ENCODE measurements around the gene KAZALD1.

The KAZALD1 gene, protein sequence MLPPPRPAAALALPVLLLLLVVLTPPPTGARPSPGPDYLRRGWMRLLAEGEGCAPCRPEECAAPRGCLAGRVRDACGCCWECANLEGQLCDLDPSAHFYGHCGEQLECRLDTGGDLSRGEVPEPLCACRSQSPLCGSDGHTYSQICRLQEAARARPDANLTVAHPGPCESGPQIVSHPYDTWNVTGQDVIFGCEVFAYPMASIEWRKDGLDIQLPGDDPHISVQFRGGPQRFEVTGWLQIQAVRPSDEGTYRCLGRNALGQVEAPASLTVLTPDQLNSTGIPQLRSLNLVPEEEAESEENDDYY

DNA sequence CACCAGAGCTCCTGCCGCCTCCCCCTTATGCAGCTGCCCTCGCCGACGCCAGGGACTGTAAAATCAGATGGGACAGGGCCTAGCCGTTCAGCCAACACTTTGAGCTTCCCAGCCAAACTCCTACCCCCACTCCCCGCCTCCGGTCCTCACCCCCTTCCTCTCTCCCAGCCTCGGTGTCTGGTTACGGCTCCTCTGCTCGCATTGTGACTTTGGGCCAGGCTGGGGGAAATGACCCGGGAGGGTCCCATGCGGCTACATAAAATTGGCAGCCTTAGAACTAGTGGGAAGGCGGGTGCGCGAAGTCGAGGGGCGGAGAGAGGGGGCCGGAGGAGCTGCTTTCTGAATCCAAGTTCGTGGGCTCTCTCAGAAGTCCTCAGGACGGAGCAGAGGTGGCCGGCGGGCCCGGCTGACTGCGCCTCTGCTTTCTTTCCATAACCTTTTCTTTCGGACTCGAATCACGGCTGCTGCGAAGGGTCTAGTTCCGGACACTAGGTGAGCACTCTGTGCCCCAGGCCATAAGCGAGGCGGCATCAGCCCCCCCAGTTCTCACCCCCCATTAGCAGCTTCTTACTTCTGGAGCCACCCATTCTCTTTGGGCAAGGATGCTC is at the start of gene KAZALD1:
Gene KAZALD1, plus strand, starts transcription at position 366 of the 608 bp plus-strand sequence. CDS start 604 bp downstream, outside the sequence.
- DNase-seq (ENCODE audit: low read depth): no peak

DNA sequence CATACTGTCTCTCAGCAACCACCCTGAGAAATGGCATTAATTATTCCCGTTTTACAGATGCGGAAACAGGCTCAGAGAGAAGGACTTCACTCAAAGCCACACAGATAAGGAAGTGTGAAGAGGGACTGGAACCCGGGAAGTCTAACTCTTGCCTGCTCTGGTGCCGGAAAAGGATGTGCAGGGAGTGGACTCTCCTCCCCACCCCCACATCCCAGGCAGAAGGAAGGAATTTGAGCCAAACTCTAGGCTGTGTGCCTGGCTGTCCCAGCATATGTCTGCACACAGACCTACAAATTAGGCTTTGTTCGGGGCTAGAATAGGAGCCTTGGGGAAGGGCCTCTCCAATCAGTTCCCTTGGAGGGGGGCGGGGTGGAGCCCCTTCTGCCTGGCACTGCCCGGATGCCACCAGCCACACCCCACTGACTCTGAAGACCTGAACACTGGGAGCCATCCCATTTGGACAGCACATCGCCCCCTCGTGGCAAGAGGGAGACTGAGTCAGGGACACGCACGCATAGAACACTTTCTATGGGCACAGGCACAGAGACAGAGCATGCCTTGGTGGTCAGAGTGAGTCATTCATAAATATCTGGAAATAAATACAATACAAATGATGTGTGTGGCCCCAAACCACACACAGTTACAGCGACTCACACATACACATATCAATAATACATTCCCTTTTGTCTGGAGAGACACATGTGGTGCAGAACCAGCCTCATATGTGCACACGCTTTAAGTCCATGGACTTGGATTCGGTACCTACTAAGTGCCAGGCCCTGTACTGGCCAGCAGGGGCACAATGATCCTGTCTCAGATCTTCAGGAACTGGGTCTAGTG is 49.0 kb upstream of the KAZALD1 start:
- peak; percentile 59 for DNase-seq (ENCODE audit: low read depth)

DNA sequence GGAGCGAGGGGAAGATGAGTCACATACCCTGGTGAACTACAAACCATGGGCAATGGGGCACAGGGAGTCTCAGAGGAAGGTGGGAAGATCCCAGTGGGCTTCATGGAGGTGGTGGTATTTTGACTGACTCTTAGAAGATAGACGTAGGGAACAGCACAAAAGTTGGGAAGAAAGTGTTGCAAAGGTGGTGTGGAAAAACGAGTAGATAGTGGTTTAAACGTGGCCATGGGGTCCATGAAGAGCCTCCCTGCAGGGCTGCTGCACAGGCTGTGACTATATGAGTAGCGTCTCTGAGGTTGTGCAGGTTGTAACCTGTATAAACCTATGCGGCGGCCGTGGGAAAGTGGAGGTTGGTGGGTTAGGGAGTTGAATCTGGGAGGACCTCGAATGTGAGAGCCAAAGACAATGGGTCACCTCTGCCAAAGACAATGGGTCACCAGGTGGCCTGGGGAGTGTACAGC is 48.4 kb upstream of the KAZALD1 start:
- DNase-seq (ENCODE audit: low read depth): no peak

DNA sequence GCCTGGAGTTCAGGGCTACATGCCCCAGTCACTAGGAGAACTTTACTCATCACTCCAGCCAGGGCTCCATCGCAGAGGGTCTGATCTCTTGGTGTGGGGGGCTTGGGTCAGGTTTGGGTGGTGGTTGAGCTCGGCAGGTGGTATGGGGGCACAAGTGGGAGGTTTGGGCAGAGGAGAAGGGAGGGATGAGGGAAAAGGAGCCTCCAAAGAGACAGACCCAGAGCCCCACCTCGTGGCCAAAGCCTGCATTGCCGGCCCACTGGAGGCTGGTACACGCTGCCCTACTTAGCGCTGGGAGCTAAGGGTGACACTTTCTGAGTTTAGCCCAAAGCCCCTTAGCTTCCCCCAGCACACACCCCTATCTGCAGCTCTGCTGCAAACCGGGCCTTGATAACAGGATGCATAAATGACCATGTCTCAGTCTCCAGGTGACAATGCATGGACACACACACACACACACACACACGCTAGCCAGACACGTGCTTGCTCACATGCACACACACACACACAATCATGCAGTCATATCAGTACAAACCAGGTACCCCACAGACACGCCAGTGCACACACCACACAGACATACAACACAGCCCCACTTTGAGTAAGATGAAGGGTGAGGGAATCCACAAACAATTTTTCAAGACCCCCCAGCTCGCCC is 47.4 kb upstream of the KAZALD1 start:
- DNase-seq (ENCODE audit: low read depth): peak; percentile 65

DNA sequence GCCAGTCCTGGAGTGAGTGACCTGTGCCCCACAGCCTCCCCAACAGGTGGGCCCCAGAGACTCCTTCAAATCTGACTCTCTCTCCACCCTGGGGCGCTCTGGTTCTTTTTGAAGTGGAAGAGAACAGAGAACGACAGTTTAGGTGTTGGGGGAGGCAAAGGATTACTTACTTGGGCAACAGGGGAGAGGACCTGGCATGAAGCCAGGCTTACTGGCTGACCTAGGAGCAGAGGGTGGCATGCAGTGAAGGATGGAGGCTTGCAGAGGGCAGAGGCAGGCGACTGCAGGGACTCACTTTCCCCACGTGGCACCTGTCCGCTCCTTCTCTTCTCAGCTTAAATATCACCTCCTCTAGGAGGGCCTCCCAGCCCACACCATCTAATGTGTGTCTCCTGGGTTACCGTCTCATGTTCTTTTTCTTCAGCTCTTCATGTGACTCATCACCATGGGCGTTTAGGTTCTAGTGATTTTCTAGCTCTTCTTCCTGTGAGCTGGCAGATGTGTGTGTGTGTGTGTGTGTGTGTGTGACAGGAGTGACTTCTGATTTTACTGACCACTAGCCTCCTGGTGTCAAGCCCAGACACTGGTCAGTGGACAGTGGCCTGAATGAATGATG is 46.7 kb upstream of the KAZALD1 start:
- no peak for DNase-seq (ENCODE audit: low read depth)

DNA sequence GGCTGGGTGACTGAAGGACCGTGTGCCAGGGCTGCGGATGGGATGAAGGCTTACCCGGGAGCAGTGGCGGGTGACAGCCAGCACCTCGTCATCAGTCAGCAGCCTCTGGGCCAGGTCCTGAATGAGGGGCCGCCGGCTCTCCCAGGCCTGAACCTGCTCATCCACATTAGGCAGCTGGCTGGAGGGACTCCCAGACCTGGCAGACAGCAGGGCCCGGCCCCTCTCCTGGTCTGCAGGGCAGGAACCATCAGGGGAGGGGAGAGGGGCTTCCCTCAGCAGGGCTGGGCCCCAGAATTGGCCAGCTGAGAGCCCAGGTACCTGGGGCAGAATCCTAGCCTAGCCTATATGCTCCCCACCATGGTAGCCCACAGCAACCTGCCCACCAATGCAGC is 46.2 kb upstream of the KAZALD1 start:
- DNase-seq (ENCODE audit: low read depth): no peak

DNA sequence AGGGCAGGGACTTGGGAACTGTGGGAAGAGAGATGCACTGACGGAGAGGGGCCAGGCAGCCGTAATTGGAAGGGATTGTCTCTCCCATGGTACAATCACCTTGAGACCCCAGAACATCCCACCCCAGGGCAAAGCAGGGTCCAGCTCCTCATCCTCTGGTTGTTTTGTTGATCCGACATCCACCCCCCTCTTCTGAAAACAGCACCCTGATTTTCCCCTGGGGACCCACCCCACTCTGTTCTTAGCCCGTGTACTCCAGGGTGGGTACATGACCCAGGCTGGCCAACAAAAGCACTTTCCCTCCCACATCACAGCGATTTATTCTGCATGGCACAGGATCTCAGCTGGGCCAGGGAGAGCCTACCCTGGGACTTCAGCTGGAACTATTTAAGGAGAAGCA is 45.0 kb upstream of the KAZALD1 start:
- no peak for DNase-seq (ENCODE audit: low read depth)

DNA sequence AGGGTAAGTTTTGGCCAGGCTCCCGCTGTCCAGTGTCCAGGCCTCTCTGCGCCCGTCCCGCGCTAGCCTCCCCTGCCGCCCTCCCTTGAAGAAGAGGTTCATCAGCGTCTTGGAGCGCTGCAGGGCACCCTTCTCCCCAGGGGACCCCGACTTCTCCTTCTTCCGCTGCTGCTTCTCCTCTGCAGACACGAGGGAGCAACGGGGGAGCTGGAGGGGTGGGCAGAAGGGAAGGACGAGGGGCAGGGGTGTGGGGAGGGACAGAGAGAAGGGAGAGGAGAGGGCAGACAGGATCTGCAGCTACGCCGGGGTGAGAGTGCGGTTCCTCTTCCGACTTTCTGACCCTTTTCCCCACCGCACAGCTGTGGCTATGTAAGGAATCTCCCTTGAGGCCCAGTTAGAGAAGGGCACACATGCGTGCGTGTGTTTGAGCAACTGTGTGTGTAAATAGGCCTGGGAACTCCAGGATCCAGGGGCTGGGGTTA is 43.6 kb upstream of the KAZALD1 start:
- no peak for DNase-seq (ENCODE audit: low read depth)

DNA sequence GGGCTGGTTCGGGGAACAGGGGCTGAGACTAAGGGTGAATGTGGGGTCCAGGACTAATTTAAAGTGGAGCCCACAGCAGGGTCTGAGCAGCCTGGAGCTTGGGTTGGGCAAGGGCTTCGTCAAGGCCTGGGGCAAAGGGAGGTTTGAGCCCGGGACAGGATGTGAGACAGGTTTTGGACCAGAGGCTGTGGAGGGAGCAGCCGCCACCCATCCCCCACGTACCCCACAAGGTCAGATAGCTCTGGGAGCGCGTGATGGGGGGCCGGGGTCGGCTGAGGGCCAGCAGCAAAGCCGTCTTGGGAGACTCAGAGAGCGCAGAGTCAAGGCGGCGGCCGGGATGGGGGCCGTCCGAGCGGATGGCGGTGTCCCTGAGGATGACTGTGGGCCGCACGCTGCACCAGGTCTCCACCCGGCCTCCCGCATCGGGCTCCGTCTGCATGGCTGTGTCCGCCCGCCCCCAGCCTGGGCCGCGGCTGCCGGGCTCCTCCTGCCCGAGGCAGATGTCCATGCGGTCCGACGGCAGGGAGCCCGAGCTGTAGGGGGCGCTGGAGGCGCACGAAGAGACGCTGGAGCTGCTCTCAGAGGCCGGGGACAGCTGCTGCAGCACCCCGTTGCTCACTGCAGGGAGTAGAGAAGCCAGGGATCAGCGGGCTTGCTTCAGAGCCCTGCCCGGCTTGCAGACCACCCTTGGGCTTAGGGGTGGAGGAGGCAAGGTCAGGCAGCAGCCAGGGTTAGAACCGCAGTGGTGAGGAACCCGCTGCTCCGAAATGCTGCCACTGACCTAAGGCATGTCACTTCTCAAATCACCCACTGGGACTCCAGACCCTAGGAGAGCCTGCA is 43.0 kb upstream of the KAZALD1 start:
- DNase-seq (ENCODE audit: low read depth): peak; percentile 52

DNA sequence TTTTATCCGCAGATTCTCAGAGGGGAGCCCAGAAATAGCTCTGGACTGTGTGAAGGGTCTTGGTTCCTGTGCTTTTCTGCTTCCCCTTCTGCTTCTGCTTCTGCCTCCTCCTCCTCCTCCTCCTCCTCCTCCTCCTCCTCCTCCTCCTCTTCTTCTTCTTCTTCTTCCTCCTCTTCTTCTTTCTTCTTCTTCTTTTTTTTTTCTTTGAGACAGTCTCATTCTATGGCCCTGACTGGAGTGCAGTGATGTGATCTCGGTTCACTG is 42.4 kb upstream of the KAZALD1 start:
- DNase-seq (ENCODE audit: low read depth): no peak

DNA sequence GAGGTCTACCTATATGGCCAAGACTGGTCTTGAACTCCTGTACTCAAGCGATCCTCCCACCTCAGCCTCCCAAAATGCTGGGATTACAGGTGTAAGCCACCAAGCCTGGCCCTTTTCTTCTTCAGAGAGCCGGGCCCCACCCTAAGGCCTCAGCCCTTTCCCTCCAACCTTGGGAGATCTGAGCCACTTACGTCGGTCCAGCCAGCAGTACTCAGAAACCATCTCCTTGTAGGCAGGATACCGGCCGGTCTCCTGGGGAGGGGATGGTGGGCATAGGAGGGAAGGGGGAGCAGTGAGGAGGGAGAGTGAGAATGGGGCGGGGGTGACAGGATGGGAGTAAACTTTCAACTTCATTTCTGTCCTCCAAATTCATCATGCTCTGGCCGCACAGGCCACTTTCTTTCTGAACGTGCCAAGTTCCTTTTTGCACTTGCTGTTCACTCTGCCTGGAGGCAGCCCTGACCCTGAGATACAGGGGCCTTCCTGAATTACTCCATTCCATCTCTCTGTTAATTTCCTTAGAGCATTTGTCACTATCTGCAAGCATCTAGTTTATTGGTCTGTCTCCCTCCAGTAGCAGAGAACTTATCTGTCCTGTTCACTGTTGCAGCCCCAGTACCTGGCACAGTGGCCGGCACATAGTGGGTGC is 41.2 kb upstream of the KAZALD1 start:
- no peak for DNase-seq (ENCODE audit: low read depth)

DNA sequence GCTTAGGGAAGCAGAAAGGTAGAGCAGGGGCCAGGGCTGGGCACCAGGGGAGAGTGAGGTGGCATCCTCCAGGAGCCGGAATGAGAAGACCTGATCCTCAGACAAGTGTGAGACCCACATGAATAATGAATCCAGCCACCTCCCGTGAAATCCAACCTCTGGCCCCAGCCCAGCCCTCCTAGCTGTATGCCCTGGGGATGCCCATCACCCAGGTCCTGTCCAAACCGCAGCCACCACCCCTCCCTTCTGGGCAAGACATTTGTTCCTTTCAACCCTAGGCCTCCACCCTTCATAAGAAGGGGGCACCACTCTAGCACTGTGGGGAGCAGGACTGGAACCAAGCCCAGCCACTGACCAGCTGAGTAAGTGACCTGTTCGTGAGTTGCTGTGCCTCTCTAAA is 40.5 kb upstream of the KAZALD1 start:
- no peak for DNase-seq (ENCODE audit: low read depth)

DNA sequence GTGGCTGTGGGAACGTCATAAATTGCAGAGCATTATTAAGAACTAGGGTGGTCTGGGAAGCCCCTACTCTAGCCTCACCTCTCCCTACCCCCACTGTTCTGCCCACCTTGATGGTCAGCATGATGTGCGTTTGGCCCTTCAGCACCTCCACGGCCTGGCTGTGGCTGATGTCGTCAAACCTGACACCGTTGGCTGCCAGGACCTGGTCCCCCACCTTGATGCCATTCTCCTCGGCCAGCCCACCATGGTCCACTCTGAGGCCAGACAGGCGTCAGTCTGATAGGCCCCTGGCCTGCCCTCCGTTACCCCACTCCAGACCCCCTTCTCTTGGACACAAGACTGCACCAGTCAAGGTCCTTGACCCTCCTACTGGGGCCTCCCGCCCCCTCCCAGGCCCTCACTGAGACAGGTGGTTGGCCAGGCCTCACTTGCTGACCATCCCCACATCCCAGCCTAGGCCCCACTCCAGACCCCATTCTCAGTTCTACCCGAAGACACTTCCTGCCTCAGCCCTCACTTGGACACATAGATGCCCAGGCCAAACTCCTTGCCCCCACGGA is 40.0 kb upstream of the KAZALD1 start:
- DNase-seq (ENCODE audit: low read depth): no peak

DNA sequence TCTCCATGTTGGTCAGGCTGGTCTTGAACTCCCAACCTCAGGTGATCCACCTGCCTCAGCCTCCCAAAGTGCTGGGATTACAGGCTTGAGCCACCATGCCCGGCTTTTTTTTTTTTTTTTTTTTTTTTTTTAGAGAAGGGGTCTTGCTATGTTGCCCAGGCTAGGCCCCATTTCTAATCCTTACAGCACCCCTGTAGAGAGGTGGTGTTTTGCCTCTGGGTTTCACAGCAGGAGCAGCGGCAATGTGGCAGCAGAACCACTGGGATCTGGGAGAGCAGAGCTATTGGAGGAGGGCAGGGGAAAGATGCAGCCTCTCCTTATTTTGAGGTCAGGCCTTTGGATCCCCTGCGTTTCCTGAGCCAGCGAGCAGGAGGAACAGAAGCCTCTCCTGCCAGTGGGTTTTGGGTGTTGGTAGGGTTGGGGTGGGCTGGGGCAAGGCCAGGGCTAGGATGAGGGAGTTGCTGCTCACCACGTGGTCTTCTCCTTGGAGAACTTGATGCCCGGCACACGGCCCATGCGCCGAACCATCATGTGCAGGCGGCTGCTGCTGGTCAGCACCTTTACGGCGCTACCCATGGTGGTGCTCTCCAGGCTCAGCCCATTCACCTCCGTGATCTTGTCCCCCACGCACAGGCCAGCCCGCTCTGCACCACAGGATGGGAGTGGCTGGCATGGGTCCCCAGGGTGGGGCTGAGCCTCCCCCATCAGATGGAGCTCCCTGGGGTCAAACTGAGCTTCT is 38.7 kb upstream of the KAZALD1 start:
- no peak for DNase-seq (ENCODE audit: low read depth)

DNA sequence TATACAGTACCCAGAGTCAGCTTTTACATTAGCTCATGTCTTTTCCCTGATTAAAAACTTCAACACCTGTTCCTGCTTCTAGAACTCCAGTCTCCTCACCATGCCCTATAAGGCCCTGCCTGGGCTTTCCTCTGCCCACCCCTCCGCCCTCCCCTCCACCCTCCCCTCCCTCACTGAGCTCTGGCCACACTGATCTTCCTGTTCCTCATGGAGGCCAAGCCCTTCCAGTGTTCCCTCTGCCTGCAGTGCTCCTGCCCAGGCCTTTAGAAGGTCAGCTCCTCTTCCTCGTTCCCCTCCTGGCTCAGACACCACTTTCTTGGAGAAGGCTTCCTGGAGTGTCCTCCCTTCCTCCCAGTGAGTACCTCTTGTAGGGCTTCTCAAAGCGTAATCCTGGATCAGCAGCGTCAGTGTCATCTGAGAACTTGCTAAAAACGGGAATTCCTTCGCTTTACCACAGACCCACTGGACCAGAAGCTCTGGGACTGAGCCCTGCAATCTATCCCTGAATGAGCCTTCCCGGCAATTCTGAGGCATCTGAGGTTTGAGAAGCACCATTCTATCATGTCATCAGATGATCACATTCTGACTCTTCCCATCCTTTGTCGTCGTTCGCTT is 34.6 kb upstream of the KAZALD1 start:
- DNase-seq (ENCODE audit: low read depth): no peak

DNA sequence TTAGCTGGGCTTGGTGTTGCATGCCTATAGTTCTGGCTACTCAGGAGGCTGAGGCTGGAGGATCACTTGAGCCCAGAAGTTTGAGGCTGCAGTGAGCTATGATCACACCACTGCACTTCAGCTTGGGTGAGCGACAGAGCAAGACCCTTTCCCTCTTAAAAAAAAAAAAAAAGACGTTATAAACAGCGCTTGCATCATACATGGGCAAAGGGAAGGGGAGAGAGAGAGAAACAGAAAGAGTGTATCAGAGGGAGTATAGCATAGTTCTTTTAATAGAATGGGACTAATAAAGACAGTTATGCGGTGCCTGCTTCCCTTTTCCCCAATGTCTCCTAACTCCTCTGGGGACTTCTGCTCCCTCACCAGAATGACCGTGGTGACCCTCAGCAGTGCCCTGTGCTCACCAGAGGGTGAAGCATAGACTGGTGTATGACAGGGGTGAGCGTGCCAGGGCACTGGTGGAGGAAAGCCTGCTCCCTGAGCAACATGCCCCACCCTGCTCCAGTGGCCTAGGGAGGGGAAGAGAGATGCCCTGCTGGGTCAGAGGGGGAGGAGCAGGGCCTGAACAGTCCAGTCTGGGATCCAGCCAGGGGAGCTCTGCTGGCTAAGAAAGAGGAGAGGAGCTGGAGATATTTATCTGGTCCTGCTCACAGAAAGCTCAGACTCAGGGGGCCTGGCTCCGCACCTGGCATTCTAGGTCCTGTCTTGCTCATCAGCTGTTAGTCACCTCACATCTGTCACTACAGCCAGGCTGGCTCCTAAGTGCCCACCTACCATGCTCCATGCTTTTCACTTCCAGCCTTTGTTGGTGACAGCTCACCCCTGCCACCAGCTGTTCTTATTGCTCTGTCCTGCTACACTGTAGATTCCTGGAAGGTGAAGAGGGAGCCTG is 33.1 kb upstream of the KAZALD1 start:
- DNase-seq (ENCODE audit: low read depth): no peak

DNA sequence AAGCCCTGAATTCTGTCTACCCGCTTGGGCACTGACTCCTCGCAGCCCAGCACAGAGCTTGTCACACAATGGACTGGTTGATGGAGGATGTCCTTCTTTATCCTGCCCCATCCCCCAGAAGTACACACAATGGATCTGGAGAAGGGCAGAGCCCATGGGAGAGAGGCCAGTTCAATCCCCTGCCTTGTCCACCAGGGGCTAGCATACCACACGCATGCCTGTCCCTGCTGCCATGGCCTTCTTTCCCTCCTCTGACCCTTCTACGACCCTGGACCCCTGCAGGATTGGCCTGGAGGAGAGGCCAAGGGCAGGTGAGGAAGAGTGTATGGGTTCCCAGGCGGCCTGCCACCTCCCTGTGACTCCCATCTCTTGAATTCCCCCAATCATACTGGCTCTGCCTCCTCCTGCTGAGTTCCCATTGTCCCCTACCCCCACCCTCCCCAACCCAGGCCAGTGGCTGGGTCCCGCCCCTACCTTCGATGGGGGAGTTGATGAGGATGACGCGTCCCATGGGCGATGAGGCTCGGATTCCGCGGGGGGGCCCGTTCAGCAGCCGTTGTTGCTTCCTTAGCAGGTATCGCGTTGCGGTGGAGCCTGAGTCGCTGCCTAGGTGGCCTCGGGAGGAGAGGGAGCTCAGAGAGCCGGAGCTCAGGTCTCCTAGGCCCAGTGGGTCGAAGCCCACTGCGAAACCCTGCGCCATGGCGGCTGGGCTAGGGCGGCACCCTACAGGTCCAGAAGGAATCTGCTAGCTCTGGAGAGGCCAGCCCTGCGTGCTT is 32.1 kb upstream of the KAZALD1 start:
- no peak for DNase-seq (ENCODE audit: low read depth)

Data from stimulated activated CD8-positive, alpha-beta memory T cell treated with anti-CD3 and anti-CD28 coated beads, Interleukin-15, amount 100 ng/mL, for 1 hour (primary cell).